HG03039 (cell line): ENCODE measurements around the gene TMOD1.
A peak's percentile ranks its signal among the peaks of the same experiment; 100 is the strongest.
"Not testable (repeated sequence)": the region's sequence is repeated elsewhere in the genome, so short reads cannot be mapped to it uniquely, and the experiment has no call there.

Experiments used
- ATAC-seq: cut with Tn5 transposase; IDR thresholded peaks from one replicate; pipeline ENCODE4 v1.9.1; 2021; ENCODE audit warnings: mild to moderate bottlenecking, moderate library complexity; ENCODE audit not compliant: unreplicated experiment

The TMOD1 gene

DNA sequence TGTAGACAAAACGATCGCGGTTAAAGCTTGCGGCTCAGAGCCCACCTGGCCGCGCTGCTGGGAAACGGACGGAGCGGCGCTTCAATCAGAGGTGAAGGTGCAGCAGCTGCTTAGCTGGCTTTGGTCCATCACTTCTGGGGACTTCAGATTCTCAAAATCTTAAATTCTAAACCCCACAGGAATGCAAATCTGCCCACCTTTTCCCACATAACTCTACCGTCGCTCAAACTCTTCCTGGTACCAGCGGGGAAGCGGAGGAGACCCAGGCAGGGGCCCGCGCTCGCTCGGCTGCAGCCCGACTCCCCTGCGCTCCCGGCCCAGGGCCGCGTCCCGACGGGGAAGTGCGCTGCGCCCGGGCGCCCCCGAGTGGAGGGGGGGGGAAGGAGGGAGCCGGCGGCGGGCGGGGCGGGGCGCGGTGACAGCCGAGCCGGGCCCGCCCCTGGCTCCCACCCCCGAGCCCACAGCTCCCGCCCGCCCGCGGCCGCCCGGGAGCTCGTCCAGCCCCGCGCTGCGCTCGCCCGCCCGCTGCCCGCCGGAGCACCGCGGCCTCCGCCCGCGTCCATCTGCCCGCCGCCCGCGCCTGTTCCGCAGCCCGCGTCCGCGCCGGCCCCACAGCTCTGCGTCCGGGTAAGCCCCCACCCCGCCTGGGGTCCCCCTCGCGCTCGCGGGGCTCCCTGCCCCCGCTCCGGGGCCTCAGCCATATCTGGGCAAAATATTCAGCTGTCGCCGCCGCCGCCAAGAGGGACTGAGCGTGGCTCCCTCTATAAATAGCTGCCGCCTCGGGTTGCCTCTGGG, at the start of gene TMOD1:
TSS of gene TMOD1 (plus strand) at position 490 of the 795 bp plus-strand sequence. CDS start 22,523 bp downstream, outside the sequence.
- ATAC-seq, result peak; percentile 52

DNA sequence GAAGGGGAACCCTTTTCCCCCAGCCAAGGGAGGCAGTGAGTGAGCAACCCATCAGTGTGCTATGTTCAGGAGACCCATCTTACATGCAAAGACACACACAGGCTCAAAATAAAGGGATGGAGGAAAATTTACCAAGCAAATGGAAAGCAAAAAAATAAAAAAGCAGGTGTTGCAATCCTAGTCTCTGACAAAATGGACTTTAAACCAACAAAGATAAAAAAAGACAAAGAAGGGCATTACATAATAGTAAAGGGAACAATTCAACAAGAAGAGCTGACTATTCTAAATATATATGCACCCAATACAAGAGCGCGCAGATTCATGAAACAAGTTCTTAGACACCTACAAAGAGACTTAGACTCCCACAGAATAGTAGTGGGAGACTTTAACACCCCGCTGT, 47.9 kb upstream of the TMOD1 start:
- ATAC-seq, result not testable (repeated sequence)

DNA sequence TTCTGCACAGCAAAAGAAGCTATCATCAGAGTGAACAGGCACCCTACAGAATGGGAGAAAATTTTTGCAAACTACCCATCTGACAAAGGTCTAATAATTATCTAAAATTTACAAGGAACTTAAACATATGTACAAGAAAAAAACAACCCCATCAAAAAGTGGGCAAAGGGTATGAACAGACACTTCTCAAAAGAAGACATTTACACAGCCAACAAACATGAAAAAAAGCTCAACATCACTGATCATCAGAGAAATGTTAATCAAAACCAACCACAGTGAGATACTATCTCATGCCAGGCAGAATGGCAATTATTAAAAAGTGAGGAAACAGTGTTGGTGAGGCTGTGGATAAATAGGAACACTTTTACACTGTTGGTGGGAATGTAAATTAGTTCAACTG, 44.6 kb upstream of the TMOD1 start:
- not testable (repeated sequence) for ATAC-seq

DNA sequence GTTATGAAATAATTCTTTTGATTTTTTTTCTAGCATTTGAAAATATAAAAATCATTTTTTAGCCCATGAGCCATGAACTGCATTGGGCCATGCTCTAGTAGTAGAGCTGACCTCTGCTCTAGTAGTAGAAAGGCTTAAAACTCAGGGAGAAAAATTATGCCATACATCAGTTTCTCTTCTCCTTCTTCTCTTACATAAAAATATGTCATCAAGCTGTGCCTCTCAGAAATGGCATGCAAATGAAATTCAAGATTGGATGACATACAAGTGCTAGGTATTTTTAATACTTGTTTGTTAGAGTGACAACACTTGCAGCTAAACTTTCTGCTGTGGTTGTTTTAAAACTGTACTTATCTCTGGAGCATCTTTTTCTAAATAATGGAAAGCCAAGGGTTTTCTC, 42.1 kb upstream of the TMOD1 start:
- no peak for ATAC-seq

DNA sequence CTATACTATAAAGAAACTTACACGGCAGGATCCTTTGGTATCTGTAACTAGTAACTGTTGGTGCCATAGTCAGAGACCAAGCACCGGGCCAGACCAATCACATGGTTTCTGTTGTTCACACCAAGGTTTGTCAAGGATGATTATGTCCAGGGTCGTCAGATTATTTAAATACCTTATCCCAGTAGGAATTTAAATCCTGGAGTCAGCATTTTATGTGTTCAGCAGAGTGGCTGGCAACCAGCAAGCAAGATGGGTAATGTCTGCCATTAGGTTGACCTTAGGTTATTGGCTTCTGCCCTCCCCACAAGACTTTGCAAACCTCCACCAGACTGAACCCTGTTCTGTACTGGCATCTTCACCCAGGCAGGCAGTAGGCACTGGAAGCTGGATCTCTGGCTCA, 39.3 kb upstream of the TMOD1 start:
- no peak for ATAC-seq

DNA sequence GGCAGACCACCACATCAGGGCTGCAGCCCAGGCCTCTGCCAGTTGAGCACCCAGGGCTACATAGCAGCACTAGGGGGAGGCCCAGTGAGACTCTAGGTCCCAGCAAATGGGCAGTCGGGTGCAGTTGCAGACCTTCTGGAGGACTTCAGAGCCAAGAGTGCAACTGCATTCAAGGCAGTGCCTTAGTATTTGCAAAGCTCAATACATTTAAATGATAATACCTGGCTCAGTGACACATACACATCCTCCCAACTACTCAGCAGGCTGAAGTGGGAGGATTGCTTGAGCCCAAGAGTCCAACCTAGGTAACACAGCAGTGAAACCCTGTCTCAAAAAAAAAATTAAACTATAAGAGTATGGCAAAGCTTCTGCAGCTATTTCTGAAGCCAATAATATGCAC, 38.6 kb upstream of the TMOD1 start:
- ATAC-seq, result no peak

DNA sequence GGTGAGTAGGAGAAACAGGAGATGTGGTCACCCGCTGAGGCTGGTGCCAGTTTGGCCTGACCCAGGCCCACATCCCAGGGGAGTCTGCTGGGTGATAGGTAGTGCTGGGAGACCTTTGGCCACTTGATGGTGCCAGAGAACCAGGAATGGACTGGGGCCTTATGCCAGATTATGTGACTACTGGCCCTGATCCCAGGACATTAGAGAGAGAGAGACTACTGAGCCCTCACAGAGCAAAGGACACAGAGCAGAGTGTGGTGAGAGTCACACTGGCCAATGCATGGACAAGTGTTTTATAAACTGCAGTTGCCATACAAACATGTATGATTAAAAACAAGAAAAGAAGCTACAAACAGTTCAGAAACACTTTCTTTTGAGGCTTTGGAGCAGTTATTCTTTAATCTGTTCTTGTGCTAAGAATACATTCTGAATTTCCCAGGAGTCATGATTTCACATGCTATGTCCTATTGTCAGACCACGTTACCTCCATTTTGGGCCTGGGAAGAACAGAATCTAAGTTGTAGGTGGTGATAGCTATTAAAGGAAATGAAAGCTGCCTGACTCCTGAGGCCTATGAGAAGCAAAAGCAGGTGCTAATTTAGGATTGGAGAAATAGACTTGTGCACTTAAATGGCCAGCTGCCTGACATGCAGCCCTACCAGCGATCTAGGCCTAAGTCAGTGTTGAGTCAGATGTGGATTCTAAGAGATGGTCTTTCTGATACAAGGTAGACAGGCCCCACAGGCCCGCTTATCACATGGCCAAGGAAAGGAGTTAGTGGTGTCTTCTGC, 32.6 kb upstream of the TMOD1 start:
- peak; percentile 62 for ATAC-seq

DNA sequence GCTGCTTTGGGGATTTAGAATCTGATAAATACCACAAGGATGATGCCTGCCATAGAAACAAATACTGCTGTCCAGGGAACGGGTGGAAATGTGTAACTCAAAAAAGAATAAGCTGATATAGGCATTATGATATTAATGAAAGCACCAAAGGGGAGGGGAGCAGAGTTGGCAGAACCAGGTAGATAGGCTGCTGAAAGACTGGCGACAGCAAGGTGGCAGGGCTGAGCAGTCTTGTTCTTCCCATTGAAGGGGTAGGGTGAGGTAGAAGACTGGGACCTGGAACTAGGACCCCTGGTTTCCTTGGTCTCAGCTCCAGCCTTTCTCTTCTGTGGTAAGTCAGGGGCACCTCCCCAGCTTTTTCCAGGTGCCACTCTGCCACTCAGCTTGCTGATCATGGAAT, 31.4 kb upstream of the TMOD1 start:
- ATAC-seq, result no peak

DNA sequence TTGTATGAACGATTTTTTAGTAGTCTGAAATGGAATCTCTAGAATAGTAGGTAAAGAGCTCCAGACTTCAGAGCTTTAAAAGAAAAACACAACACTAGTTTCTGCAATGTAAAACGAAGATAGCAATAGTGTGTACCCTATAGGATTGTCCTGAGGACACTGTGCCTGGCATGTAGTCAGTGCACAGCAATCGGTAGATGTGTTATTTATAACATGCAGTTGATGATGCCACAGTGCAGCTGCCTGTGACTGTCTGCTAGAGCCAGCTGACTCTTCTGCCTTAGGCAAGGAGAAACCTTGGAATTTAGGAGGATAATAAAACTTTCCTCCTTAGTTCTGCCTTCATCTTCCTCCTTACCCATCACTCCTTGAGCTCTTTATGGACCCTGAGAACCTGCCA, 27.7 kb upstream of the TMOD1 start:
- no peak for ATAC-seq

DNA sequence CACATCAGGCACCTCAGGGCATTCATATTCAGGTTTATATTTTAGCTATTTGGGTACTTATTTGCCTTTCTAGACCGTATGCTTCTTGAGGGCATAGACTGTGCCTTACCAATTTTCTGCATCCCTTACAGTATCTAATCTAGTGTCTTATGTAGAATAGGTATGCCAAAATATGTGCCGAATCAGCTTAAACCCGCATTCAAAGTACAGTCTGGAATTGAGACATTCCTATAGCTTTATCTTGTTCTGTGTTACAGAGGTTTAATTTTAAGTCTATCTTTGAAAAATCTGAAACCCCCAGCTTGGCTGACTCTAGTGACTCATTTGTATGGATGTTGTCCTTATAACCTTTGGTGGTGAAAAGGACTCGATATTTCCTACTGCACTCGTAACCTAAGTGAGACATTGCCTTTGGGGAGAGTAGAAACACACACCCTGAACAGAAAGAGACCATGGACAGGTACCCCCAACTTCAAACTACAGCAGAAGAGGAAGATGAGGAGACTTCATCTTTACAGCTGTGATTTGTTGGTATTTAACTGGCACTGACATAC, 27.0 kb upstream of the TMOD1 start:
- ATAC-seq, result no peak

DNA sequence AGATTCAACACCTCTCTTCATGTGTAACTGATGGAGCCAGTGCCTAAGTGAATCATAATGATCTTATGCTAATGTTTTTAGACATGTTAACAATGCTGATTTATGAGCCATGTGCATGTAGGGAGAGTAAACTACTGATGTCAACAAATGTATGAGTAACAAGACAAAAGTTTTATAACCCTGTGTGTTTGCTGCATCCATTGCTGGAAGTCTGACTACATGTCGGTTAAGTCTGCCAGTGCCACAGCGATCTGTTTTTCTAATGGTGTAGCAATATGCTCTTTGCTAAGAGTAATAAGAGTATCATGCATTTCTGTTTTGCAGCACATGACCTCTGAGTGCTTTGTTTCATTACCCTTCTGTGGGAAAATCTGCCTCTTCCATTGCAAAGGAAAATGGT, 26.4 kb upstream of the TMOD1 start:
- no peak for ATAC-seq

DNA sequence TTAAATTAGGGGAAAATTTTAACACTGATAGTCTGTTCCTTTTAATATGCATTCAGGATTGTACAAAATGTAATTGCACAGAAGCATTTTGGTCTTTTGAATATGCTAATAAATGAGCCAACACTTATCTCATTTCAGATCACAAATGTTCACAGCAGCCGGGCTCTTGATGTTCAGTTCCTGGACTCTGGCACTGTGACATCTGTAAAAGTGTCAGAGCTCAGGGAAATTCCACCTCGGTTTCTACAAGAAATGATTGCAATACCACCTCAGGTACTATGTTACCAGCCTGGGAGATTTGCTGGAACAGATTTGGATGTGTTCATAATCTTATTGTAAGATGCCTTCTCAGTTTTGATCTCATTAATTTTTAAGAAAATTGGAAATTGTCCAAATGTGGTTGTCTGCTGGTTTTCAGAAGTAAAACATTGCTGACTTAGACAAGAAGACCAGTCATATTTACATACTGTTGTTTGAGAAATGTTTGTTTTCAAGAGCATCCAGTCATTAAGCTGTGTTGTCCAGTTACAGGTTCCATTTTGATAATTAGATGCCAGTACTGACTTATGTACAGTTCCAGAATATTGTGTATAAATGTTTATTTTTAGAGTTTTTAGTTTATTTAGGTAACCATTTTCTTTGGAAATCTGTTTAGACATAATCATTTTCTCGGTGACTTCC, 23.0 kb upstream of the TMOD1 start:
- no peak for ATAC-seq

DNA sequence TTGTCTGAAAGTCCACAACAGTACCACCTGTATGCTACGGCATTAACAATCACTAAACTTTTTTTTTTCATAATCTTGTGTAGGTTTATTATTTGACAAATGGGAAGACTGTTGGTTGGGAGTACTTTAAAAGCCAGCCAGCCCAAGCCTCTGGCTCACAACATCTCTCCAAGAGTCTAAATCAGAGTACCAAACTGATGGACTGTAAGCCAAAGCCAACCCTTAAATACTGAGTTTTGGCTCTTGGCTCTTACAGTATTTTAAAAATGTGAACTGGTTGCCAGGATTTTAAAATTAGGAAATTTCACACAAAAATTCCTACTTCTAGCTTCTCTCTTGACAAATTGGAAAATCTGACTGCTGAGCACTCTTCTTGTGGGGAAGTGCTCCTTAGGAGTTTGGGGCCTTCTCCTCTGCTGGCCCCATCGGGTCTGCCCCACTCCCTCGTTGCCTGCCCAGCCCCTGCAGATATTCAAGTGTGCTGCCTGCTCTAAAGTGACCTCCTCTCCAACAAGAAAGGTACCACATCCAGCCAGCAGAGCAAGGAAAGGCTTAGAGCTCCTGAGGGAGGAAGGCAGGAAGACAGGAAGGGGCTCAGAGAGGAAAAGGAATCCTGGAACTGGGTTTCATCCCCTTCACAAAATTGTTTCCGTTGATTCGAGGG, 21.8 kb upstream of the TMOD1 start:
- ATAC-seq, result no peak

DNA sequence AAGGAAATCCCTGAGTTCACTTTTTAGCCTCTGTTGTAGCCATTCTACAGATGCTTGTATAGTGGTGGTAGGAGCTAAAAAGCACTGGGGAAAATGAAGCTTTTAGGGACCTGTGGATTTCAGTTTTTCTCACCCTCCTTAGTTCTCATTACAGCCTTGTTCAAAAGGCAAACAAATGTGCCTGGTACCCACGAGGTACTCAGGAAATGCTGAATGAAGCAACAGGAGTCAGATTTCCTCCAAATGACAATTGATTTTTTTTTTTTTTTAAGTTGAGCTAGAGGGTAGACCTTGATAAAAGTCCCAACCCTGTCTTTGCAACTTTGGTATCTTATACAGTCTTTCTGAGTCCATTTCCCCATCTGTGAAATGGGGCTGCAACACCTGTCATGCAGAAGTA, 21.3 kb upstream of the TMOD1 start:
- no peak for ATAC-seq

DNA sequence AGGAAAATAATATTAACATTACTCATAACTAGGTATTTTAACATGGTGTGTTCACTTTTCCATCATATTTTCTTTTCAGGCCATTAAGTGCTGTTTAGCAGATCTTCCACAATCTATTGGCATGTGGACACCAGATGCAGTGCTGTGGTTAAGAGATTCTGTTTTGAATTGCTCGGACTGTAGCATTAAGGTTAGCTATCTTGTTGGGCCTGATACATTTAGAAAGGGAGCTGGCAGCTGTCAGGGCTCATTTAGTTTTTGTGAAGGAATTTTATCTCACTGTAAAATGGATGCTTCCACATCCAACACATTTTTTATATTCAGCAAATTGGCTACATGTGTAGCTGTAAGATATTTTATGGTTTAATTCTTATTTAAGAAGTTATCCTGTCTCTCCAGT, 20.7 kb upstream of the TMOD1 start:
- no peak for ATAC-seq

DNA sequence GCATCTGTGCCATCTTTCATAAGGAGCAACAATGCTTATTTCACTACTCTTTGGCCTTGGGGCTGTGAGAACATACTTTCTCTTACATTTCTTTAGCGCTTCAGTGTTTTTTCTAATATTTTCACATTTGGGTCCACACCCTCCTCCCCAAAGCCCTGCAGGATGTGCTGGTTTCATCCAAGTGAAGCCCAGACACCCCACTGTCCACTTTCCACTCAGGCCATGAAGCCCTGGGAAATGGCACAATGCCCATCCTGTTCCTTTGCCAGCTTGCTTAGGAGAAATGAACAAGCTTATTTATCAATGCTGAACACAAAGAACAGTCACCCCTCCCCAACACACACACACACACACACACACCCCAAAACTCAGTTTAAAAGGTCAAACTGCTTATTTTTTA, 17.3 kb upstream of the TMOD1 start:
- ATAC-seq, result no peak

DNA sequence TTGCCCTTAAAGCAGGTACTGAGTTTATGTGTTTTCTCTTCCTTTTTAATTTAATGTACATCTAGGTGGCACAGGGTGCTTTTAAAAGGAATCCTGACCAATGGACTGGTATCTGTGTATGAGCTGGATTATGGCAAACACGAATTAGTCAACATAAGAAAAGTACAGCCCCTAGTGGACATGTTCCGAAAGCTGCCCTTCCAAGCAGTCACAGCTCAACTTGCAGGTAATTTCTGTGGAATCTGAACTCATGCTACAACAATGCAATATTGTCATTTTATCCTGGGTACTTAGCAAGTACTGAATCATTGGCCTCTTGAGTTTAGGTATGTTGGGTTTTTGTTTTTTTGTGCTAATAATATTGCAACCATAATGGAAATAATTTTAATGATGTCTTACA, 14.4 kb upstream of the TMOD1 start:
- ATAC-seq, result no peak

DNA sequence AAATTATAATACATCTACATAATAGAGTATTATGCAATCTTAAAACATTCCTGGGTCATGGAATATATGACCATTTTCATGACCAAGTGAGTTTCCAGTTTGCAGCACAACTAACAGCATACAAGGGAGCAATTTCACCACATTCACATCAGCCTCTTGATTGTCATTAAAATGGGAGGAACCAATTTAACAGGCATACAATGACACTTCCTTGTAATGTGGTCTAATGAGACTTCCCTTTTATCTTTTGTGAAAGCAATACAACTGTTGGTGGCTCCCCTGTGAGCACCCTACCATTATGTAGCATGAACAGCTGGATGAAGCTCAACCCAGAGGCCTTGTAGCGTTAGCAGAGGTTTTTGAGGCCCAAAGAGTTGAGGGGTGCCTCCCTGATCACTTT, 13.6 kb upstream of the TMOD1 start:
- ATAC-seq, result no peak

DNA sequence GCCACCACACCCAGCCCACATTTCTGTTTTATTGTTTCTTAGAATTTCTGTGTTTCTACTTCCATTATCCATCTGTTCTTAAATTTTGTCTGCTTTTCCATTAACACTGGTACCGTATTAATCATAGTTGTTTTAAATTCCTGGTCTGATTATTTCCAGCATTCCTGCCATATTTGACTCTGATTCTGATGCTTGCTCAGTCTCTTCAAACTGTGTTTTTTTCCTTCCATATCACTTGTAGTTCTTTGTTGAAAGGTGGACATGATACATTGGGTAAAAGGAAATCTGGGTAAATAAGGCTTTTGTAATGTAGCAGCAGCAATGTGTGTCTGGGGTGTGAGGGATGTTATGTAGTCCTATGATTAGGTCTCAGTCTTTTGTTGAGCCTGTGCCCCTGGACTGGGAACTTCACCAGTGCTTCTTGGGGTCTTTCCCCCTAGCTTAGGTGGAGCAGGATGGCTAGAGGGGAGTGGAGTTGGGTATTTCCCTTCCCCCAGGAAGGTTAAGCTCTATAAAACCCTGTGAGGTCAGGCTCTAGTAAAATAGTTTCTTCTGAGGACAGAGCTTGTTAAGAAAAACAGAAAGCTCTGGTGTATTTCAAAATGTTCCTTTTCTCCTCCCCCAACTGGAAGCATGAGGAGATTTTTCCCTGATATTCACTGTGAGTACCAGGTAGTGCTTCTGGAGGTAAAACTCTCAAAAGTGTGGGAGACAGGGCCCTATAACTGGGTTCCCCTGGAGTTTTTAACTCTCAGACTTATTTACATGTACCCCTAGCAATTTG, 10.1 kb upstream of the TMOD1 start:
- no peak for ATAC-seq
